HG03175 (cell line): ENCODE measurements around the gene AKAP12.
A peak's percentile ranks its signal among the peaks of the same experiment; 100 is the strongest.

Experiments
- ATAC-seq: cut with Tn5 transposase; IDR thresholded peaks from one replicate; pipeline ENCODE4 v1.9.1; 2021; ENCODE audit warnings: mild to moderate bottlenecking, moderate library complexity; ENCODE audit not compliant: unreplicated experiment

Gene AKAP12

GRCh38 chr6:151276112-151276740 is 36.5 kb downstream of the AKAP12 start:
- ATAC-seq = no peak

GRCh38 chr6:151279891-151280290 is 40.1 kb downstream of the AKAP12 start:
- no peak for ATAC-seq

DNA sequence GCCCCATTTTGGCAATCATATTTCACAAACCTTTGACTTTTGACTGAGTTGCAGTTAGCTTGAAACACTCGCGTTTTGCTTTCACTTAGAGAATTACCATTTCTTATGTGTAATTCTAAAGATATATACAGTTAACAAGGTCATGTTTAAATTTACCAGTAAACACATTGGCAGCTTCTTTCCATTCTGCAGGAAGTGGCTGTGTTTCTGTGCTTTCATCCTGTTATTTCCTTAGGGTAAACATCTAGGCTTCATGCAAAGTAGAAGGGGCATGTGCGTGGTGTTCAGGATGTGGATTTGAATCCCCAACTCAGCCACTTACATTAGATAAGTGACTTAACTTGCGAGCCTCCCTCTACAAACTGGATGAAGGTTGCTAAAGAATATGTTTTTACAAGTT is 41.1 kb downstream of the AKAP12 start:
- ATAC-seq = no peak

- ATAC-seq = peak; percentile 53
These were observed 44.2 kb downstream of the AKAP12 start for GRCh38 chr6:151284012-151284411.

- peak; percentile 41 for ATAC-seq
These were observed 44.8 kb downstream of the AKAP12 start for GRCh38 chr6:151284548-151285017.

DNA sequence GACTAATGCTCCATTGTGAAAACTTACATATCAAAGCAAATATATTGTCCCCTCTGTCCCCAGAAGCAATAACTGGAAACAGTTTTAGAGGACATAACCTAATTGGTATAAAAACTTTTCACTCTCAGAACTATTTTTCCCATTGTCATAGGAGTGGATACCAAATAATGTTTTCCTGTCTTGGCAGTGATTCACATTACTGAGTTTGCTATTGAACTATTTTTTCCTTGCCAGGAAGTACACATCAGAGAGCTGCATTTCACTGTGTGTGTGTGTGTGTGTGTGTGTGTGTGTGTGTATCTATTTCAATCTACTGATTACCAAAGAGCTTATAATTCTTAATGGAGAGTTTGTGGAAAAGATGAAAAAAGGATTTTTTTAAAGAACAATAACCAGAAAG is 45.4 kb downstream of the AKAP12 start:
- ATAC-seq = no peak

- ATAC-seq = no peak
These were observed 46.4 kb downstream of the AKAP12 start for GRCh38 chr6:151286214-151286613.

DNA sequence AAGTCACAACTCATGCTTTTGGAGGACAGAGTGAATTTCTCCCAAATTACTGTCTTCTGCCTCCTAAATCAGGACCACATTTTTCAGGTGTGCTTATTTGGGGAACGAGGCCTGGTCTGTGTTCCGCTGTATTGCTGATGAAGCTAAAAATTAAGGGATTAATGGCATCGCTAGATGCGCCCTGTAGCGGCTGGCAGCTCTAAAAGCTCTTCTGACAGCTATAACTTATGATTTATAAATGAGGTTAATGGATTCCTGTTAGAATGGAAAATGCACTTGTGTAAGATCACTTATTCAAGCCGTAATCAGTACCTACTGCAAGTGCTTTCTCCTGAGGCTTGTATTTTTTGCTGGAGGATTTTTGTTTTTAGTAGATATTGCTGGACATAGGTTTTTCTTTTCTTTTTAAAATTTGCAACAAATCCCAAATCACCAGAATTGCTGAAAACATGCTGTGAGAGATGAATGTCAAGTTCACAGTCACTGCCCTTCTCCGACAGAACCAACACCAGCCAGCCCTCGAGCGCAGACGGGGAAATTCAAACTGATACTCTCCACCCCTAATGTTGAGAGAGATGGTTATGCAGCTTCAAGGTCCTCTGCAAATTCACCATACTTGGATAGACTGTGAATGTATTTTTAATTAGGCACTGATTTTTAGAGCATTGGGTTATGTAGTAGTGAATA is 49.1 kb downstream of the AKAP12 start:
- no peak for ATAC-seq

DNA sequence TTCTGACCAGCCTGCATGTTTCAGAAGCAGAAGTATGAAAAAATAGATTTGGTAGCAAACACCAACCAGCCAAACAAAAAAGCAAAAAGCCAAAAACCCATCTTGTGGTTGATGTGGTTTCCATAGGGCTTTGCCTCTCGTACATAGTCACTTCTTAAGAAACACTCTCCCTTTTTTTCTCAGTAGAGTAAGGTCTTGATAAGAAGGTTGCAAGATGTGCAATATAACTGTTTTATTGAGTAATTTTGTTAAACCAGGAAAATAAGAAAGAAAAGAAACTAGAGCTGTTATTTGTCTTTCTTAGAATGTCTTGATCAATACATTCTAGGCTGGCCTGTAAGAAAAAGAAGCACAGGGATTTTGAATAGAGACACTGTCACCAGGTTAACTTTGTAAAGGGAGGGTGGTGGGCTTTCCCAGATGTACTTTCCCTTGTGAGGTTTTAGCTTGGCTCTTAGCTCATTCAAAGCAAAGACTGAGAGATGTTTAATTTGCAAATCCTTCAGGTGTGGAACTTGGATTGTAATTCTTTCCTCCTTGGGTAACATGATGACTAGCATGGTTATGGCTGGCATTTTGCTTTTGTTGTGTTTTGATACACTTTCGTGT is 49.7 kb downstream of the AKAP12 start:
- no peak for ATAC-seq

GRCh38 chr6:151290877-151291721 is 51.3 kb downstream of the AKAP12 start:
- ATAC-seq = no peak

- no peak for ATAC-seq
These were observed 51.9 kb downstream of the AKAP12 start for GRCh38 chr6:151291722-151292059.

GRCh38 chr6:151292974-151293687 is 53.4 kb downstream of the AKAP12 start:
- ATAC-seq = no peak

DNA sequence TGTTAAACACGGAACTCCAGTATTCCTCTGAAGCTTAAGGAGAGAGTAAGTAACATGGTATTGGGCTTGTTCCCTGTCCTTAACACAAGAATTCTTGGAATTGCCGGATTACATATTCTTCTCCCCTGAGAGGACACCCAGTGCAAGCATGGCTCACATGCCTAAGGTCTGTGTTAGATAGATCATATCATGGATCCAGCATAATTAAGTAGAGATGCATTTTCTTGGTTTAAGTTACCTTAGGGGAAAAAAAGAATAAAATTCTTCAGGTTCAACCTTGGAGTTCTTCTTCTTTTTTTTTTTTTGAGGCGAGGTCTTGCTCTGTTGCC is 53.9 kb downstream of the AKAP12 start:
- no peak for ATAC-seq

DNA sequence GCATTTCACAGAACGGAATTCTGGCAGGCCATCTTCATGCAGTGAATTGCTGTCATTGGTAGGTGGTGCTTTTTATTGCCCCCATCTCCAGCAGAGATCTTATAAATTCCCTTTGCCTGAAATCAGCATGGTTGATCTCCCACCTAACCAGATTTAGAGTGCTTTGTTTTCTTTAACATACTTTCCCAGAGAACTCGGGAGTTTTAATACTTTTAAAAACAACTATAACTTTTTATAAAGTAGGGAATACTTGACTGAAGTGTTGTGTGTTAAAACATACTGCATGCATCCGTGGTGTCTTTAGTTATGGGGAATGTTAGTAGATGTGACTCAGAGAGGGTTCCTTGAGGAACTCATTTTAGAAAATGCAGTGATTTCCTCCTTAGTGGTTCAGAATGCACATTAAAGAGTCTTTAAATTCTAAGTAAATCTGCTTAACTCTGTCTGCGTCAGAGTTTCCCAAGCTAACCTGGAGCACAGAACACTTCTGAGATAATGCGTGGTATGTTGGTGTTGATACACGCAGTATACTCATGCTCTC is 54.9 kb downstream of the AKAP12 start:
- no peak for ATAC-seq

- no peak for ATAC-seq
These were observed 58.1 kb downstream of the AKAP12 start for GRCh38 chr6:151297886-151298285.

DNA sequence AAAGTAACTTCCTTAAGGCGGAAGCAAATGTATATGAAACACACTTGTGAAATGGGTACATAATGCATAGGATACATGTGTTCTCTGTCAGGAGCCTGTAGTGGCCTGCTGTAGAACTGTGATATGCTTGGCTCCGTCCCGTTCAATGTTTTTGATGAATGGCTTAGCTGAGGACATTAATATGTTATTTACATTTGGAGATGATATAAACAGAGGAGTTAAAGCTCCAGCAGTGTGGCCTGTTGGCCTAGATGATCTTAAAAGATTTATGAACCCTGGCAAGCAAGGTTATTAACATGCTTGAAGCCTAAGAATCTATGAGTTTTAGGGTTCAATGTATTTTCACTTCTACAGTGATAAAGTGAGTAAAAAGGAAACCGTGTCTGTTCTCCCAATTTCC is 59.2 kb downstream of the AKAP12 start:
- ATAC-seq = no peak

- no peak for ATAC-seq
These were observed 60.7 kb downstream of the AKAP12 start for GRCh38 chr6:151300267-151300991.

- ATAC-seq = no peak
These were observed 61.8 kb downstream of the AKAP12 start for GRCh38 chr6:151301547-151301946.

GRCh38 chr6:151303231-151303630 is 63.5 kb downstream of the AKAP12 start:
- no peak for ATAC-seq

DNA sequence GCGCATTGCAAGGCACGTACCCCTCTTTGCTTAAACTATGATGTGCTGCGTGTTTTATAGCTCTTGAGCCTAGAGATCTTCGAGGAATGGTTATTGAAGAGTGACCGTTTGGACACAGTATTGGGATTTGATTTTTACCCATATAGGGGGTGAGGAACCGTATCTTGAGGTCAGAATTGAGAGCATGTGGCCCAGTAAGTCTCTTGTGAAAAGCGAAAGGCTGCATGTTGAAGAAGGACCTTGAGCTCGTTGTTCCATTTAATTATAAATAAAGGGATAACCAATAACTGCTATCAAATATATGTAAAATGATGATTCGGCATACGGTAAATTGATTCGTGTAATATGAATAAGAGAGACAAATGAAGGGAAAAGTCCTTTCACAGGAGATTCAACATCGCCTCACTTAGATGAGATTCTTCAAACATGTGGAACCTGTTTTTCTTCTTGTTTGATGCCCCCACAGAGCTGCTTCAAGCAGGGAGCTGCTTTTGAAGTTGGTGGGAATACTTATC is 66.6 kb downstream of the AKAP12 start:
- no peak for ATAC-seq
